SKM-1 treated with dmso at 0.1 percent for 144 hours (cell line): ENCODE measurements around the gene SH3RF3.

Experiments used
- DNase-seq: peaks from one replicate; lab custom pipeline; 2025; ENCODE audit not compliant: unreplicated experiment; lab: John Stamatoyannopoulos, UW

SH3RF3 gene

GRCh38 chr2:109197491-109198418 lies 68.8 kb downstream of the SH3RF3 start:
- no peak for DNase-seq

GRCh38 chr2:109199790-109200189 lies 70.8 kb downstream of the SH3RF3 start:
- no peak for DNase-seq

DNA sequence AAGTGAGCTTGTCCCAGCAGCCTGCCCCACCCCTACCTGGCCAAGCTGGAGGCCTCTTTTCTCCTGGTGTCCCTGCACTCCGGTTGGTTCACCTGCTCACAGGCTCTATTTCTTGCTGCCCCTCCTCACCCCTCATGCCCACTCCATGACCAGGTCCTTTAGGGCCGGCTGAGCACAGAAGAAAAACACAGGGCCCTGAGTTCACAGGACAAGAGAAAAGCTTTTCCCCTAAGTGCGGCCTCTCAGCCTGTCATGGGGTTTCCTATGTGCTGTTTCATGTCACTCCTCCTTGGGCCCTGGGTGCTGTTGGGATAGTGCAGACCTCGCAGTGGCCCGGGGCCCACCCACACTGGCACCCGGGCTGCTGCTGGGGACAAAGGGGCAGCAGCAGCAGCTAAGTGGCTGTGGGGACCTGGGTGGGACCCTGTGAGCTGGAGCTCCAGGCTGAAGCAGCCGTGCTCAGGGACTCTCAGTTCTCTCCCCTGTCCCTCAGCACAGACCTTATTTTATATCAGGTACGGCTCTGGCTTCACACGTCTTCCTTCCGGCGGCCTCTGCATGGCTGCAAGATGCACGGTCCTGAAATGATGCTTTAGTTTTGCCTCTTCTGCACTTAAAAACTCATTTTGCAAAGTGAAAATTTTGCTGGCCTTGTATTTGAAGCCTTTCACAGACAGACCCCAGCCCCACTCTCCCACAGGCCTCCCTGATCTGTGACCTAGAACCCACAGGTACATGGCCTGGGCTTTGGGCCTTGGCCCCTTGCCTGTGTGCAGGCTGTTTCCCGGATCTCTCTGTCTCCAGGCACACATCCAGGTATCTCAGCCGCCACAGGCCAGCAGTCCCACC lies 71.8 kb downstream of the SH3RF3 start:
- no peak for DNase-seq

- no peak for DNase-seq
Measured at GRCh38 chr2:109201465-109202327, 72.7 kb downstream of the SH3RF3 start.

GRCh38 chr2:109202486-109202885 lies 73.5 kb downstream of the SH3RF3 start:
- DNase-seq: no peak

GRCh38 chr2:109203246-109204011 lies 74.4 kb downstream of the SH3RF3 start:
- DNase-seq: no peak

GRCh38 chr2:109204412-109204811 lies 75.4 kb downstream of the SH3RF3 start:
- no peak for DNase-seq

GRCh38 chr2:109205447-109205846 lies 76.4 kb downstream of the SH3RF3 start:
- DNase-seq: no peak

DNA sequence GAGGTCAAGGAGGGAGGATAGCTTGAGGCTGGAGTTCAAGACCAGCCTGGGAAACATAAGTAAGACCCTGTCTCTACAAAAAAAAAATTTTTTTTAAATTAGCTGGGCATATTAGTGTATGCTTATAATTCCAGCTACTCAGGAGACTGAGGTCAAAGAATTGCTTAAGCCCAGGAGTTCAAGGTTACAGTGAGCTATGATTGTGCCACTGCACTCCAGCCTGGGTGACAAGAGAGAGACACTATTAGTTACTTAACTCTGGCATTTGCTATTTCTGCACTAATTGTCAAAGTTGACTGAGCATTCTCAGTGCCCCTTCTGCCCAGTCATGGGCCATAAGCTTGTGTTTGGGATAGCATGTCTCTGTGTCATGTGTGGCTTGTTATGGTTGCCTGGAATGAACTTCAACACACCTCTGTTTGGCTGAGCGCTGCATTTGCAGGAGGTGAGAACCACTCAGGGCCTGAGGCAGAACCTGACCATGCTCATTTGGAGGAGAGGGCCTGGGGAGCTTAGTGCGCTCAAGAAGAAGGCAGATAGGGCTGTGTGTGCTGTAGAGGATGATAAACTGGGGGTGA lies 77.7 kb downstream of the SH3RF3 start:
- DNase-seq: no peak

DNA sequence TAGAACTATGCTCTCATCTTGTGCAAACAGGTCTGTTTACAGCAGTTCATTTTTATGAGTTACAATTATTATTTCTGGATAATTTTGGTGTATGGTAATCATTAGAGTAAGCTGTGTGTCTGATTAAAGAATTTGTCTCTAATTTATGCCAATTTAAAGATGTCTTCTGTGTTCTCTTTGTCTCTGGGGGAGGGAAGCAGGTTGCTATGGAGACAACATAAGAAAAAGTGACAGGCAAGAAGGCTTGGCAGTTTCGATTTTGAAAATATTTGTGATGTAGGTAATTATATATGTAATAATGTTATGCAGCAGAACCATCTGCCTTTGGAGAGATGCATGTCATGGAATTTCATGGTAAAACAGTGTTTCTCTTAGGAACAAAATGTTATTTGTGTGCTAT lies 78.2 kb downstream of the SH3RF3 start:
- no peak for DNase-seq

DNA sequence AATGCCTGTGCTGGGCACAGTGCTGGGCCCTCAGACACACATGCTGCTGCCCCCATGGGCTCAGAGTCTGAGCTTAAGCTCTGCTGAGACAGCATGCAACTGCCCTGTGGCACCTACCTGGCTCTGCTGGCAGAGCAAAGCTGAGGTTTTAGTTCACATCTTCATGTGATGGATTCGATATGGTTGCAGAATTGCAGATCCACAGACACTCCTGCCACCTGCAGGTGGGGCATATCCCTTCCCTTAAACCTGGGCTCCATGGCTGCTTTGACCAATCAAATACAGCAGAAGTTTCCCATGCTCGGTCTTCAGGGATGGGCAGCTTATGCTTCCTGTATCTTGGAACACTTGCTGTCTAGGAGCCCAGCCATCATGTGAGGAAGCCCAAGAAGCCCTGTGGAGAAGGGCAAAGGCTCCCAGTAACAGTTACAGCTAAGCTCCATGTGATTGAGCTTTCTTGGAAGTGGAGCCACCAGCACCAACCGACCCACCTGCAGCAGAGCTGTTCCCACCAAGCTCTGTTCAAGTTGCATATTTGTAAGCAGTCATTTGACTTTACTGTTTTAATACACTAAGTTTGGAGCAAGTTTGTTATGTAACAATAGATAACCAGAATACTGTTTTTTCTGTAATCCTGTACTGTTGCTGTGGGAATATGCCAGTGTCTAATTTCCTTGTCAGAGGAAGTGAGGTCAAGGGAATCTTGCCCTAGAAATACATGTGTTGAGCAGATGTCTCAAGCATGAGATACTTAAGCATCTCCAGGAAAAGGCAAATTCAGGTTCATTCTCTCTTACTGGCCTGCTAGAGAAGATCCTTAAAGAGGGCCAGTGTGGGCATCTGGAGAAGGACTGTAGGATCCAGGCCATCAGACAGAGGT lies 79.3 kb downstream of the SH3RF3 start:
- DNase-seq: no peak

GRCh38 chr2:109208951-109209335 lies 79.9 kb downstream of the SH3RF3 start:
- DNase-seq: no peak

DNA sequence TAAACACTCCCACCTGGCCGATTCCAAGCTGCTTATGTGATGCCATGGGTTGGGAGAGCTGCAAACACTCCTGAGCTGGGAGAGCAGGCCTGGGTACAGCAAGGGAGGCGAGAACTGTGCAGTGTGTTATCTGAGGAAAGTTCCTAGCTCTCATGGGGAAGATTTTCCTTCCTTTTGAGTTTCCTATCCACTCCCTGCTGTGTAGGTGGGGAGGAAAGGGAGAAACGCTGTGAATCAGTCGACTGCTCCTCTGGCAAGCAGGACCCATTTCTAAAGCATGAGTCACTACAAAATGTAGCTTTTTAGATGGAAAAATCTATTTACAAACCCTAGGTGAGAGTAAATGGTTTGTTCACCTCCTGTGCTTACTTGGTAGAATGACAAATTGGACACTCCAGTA lies 80.4 kb downstream of the SH3RF3 start:
- no peak for DNase-seq

DNA sequence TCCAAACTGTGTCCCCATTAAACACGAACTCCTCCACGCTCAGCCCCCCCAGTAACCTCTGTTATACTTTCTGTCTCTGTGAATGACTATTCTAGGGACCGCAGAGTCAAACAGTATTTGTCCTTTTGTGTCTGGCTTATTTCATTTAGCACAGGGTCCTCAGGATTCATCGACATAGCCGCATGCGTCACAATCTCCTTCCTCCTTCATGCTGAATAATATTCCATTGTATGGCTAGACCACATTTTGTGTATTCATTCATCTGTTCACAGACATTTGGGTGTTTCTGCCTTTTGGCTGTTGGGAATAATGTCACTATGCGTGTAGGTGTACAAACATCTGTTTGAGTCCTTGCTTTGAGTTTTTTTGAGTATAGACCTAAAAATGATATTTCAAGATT lies 80.9 kb downstream of the SH3RF3 start:
- DNase-seq: no peak

DNA sequence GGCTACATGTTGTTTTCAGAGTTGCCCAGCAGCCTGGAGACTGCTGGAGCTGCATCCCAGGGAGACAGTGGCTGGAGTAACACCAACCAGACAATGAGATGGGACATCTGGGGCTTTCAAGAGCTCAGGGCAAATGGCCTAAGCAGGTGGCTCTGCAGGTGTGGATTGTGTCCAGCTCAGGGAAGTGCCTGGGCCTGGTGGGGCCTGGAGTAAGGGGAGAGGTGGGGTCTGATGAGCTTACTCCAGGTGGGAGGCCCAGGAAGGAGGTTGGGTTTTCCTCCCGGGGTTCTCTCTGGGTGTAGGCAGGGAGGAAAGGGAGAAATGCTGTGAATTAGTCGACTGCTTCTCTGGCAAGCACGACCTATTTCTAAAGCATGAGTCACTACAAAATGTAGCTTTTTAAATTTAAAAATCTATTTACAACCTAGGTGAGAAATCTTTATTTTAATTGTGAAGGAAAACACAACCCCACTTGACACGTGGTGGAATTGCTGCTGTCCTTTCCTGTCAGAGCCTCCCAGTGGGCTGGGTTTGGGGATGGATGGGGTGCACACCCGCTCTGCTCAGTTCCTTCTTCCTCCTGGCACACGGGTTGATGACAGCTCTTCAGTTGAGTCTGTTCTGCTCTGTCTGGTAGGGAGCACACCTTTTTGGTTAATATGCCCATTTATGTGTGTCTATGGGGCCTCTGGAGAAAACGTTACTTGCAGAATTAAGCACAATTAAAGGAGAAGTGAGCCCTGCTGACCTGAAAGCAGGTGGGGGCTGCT lies 81.6 kb downstream of the SH3RF3 start:
- DNase-seq: no peak

DNA sequence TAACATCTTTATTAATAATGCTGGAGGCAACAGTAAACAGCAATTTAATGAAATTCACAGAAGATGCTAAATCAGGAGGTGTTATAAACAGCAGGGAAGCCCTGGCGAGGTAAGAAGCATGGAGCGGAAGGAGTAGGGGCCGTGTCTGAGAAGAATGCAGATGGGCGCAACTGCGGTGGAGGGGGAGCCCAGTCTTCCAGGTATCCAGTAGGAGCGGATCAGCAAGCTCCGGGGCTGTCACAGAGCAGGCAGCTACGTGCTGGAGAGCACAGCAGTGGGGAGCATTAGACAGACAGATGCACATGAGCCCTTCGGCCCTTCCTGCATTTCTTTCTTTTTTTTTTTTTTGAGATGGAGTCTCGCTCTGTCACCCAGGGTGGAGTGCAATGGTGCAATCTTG lies 82.3 kb downstream of the SH3RF3 start:
- DNase-seq: no peak

GRCh38 chr2:109212836-109213563 lies 84.0 kb downstream of the SH3RF3 start:
- no peak for DNase-seq
